Testis (tissue), 3 donors: ENCODE data around the gene THNSL1. TPM values are rescaled to one million over a fixed set of nuclear protein-coding genes. Genes with fewer than 3 reads are reported as not detected.

Experiments used
- DNase-seq: peaks from one replicate; pipeline ENCODE4 v3.0.0-alpha.2; 2019
- H3K27ac ChIP-seq, 2 donors: fragments of 200-600 bp; sonication (generic); one replicate each; pipeline ENCODE4 v1.5.1; 2019
- H3K27me3 ChIP-seq: fragments of 200-600 bp; sonication (generic); one replicate; pipeline ENCODE4 v1.5.1; 2019
- H3K36me3 ChIP-seq: fragments of 200-600 bp; sonication (generic); one replicate; pipeline ENCODE4 v1.5.1; 2017; ENCODE audit warnings: low read depth; ENCODE audit errors: missing control alignments
- H3K4me1 ChIP-seq: fragments of 200-600 bp; sonication (generic); one replicate; pipeline ENCODE4 v1.5.1; 2019
- H3K4me3 ChIP-seq, 2 donors: fragments of 200-600 bp; sonication (generic); one replicate each; pipeline ENCODE4 v1.5.1; 2017 to 2019
- H3K9me3 ChIP-seq: fragments of 200-600 bp; sonication (generic); one replicate; pipeline ENCODE4 v1.5.1; 2017
- CTCF ChIP-seq, 3 experiments: fragments of 450-650 bp in 2 of 3; fragments of 200-600 bp in 1 of 3; sonication (generic) in 1 of 3; IDR thresholded peaks; one replicate each; pipeline ENCODE4 v1.5.1; 2016 to 2019; ENCODE audit warnings: antibody characterized with exemption in 3 of 3, mild to moderate bottlenecking in 2 of 3, moderate library complexity in 1 of 3
- POLR2A ChIP-seq: fragments of 450-650 bp; IDR thresholded peaks from one replicate; pipeline ENCODE4 v1.6.1; 2017; ENCODE audit warnings: antibody characterized with exemption, mild to moderate bottlenecking, moderate library complexity
- WGBS, 2 donors: methylation state at CpG; one replicate each; pipeline ENCODE4 v1.1.5; 2018; 5-methylcytosine and 5-hydroxymethylcytosine counted together
- intact Hi-C: fragments of 100-400 bp; cut with DNase I; formaldehyde crosslinking; loops from one replicate; pipeline ENCODE4 v1.15.1; 2023; ENCODE audit warnings: low total_unique reads
- polyA plus RNA-seq: library from polyadenylated mRNA; stranded (reverse); fragments of 350-450 nt; fragmentation: Illumina TruSeq; extraction: RNeasy Lipid Tissue Mini Kit (QIAGEN cat#74804); gene quantifications from one replicate; pipeline ENCODE4 v1.2.3, GENCODE V29; 2014; ENCODE audit warnings: low read depth, low replicate concordance; ENCODE audit not compliant: insufficient read depth
- total RNA-seq, 2 donors: library from RNA; depleted of rRNA; stranded (reverse); fragments of >200 nt; gene quantifications; one replicate each; pipeline ENCODE4 v1.2.3, GENCODE V29; 2016

Gene THNSL1
- total and polyA plus RNA-seq, 3 donors from 2014 or later = 6.7 to 9.6 (median 9.6) TPM

GRCh38 chr10:24982319-24983112 lies 33.9 kb upstream of the THNSL1 start:
- intact Hi-C loops = no loop called here

GRCh38 chr10:24983130-24983529 lies 33.3 kb upstream of the THNSL1 start:
- Histone ChIP-seq H3K9me3 (no peaks in the 10 kb centered on the region), H3K27me3 (no peaks in the 10 kb centered on the region), H3K4me1 (no peaks in the 10 kb centered on the region), H3K36me3 (no peaks in the 10 kb centered on the region), H3K4me3 (no peak overlapping the region), H3K27ac (no peak overlapping the region)
- WGBS, 2 donors = 98 to 99% methylated on average over 4 of the region's 4 CpGs
- intact Hi-C loops = no loop called here
- TF ChIP-seq CTCF (IDR thresholded peaks at IDR 0.05) = no peak
- TF ChIP-seq POLR2A = no peak
- DNase-seq = no peak

More at GRCh38 chr10:24982319-24983112, 33.9 kb upstream of the THNSL1 start:
- Histone ChIP-seq H3K4me3 (no peak overlapping the region), H3K36me3 (no peaks in the 10 kb centered on the region), H3K27ac (no peak overlapping the region), H3K9me3 (no peaks in the 10 kb centered on the region), H3K27me3 (no peaks in the 10 kb centered on the region), H3K4me1 (no peaks in the 10 kb centered on the region)
- no peak for TF ChIP-seq POLR2A
- TF ChIP-seq CTCF (IDR thresholded peaks at IDR 0.05) = no peak
- 83 to 88% methylated on average over 1 of the region's 1 CpG for WGBS, 2 donors
- no peak for DNase-seq

- DNase-seq = no peak
- Histone ChIP-seq H3K36me3 (no peaks in the 10 kb centered on the region), H3K27ac (no peak overlapping the region), H3K27me3 (no peaks in the 10 kb centered on the region), H3K4me1 (no peaks in the 10 kb centered on the region), H3K4me3 (no peak overlapping the region), H3K9me3 (no peaks in the 10 kb centered on the region)
- 67 to 85% methylated on average over 3 of the region's 3 CpGs for WGBS, 2 donors
- intact Hi-C loops = no loop called here
- no peak for TF ChIP-seq POLR2A
- no peak for TF ChIP-seq CTCF (IDR thresholded peaks at IDR 0.05)
Measured at GRCh38 chr10:24983946-24984345, 32.5 kb upstream of the THNSL1 start.

- Histone ChIP-seq H3K9me3 (no peaks in the 10 kb centered on the region), H3K4me1 (no peaks in the 10 kb centered on the region), H3K36me3 (no peaks in the 10 kb centered on the region), H3K4me3 (no peak overlapping the region), H3K27ac (no peak overlapping the region), H3K27me3 (no peaks in the 10 kb centered on the region)
- 38 to 51% methylated on average over 3 of the region's 3 CpGs for WGBS, 2 donors
- TF ChIP-seq CTCF (IDR thresholded peaks at IDR 0.05) (no peak), POLR2A (no peak)
- DNase-seq = no peak
- intact Hi-C loops = no loop called here
Measured at GRCh38 chr10:24984906-24985305, 31.5 kb upstream of the THNSL1 start.
